ENCODE measurements around the gene FCER1G. TPM values are rescaled to one million over a fixed set of nuclear protein-coding genes. Genes with fewer than 3 reads are reported as not detected.
"Not testable (repeated sequence)": the region's sequence is repeated elsewhere in the genome, so short reads cannot be mapped to it uniquely, and the experiment has no call there.

FCER1G gene
- total RNA-seq, 2 donors from 2014 or later = 0.49 to 7.4 TPM

DNA sequence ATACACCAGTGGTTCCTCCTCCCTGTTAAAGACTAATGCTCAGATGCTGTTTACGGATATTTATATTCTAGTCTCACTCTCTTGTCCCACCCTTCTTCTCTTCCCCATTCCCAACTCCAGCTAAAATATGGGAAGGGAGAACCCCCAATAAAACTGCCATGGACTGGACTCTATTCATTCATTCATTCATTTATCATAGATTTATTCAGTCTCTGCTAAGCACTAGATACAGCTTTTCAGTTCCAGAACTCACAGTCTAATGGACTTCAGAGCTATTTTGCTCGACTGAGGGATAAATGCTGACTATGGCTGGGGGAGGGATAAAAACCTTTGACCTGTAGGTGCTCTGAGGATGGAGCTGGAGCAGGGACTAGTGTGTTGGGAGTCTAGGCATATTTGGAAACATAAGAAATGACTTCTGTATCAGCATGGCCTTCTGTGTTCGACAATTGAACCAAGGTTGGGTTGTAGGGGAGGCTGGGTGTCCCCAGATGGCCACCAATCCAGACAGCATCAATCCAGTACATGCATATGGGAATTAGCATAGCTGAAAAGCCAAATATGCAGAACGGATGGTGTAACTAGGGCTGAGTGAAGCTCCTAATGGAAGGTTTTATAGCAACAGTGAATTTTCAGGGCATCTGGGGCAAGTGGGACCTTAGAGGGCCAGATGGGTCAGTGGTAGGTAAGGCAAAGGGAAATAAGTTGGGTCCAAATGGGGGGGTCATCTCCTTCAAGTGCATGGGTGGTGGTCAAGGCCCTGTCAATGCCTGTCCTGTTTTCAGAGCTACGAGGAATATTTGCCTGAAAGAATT lies 4.2 kb downstream of the FCER1G start:
- peaks cover 4% of the 10 kb centered on the region in 2 donors for H3K36me3 Mint-ChIP-seq
- ATAC-seq (no peak), DNase-seq (ENCODE audit: low spot score in 2 of 2) (no peak)
- H3K9me3 Mint-ChIP-seq = no peaks in the 10 kb centered on the region
- peak overlapping the region in 1 of 2 donors; percentile 84 for H3K27ac Mint-ChIP-seq

DNA sequence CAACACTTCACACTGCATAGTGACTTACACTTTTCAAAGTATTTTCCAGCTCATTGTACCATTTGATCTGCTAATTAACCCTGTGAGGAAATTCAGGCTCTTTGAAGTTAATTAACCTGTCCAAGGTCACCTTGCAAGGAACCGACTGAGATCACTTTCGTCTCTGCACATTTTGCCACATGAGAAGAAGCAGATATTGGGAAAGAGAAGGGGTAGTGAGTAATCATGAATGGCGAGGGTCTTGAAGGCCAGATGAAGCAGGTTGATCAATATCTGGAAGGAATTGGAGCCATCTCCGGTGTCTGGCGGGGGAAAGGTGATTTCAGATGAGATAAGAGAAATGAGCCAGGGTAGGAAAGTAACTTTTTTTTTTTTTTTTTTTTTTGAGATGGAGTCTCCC lies 4.9 kb downstream of the FCER1G start:
- no peaks in the 10 kb centered on the region for H3K36me3 Mint-ChIP-seq
- no peak overlapping the region for H3K27ac Mint-ChIP-seq
- no peaks in the 10 kb centered on the region for H3K9me3 Mint-ChIP-seq
- DNase-seq (ENCODE audit: low spot score in 2 of 2) = no peak
- no peak for ATAC-seq

DNA sequence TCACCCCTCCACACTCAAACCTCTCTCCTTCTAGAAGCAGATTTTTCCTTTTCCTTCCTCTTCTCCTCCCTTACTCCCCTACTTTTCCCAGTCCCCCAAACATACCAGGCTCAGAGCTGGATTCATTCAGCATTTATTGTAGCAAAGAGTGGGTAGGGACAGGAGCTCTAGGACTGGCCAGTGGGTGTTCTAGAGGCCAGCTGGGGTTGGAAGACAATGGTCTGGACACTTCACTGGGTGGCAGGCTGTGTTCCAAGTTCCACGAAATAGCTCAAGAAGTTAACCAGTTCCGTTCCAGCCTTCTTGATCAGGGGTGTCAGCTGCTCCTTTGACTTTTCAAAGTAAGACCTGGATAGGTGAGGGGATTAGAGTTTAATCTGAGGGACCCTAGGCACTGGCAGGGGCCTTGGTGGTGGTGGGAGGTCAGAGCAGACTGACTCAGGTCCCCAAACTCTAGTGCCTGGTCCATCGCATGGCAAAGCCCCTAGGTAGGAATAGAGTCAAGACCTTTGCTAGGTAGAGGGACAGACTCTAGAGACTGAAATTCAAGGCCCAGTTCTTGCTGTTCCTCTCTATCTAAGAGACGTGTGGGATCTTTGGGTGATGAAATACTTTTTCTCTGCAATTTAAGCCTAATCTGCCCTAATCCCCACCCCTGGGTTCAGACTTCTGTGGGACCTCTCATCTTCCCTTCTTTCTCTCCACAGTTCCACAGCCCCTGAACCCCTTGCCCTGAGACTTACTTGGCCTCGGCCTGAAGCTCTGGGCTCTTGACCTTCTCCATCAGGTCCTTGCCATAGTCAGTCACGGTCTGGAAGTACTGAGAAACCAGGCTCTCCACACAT lies 7.3 kb downstream of the FCER1G start:
- Mint-ChIP-seq H3K9me3 (no peaks in the 10 kb centered on the region), H3K36me3 (peaks cover 5 to 6% of the 10 kb centered on the region in 2 donors), H3K27ac (peak overlapping the region in 1 of 2 donors; percentile 52)
- DNase-seq (ENCODE audit: low spot score in 2 of 2) = no peak
- no peak for ATAC-seq

DNA sequence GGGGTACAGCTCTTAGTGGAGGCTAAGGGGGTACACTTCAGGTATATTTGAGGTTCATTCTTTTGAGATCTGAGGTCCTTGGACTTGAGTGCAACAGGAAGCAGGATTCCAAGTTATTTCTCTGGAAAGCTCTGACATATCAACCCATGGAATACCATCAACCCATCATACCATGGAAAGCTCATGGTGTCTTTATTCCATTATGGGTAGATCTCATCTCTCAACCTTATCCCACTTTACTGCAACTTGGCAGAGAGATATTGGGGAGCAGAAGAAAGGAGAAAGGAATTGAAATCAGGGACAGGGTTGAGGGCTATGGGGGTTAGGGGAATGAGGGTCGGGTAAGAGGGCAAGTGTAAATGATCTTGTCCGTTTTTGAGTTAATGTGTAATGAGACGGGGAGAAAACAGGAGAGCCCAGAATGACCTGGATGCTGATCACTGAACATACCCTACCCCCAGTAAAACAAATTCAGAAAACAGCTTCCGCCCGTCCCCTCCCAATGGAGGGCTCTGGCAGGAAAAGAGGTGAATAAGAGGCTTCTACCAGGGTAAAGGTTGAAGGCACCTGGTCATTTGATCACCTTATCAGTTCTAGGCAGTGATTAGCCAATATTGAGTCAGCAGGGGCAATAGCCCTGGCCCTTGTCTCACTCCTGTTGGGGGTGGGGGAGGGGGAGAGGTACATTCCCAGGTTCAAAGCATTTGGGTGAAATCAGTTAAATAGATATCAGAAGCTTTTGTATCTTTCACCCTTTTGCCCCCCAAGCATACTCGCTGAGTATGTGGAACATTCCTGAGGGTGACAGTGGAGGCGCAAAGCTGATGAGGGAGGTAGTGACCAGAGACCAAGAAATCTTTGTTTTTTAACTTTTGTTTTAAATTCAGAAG lies 9.0 kb downstream of the FCER1G start:
- ATAC-seq = no peak
- peaks cover 10 to 20% of the 10 kb centered on the region in 2 donors for H3K36me3 Mint-ChIP-seq
- H3K27ac Mint-ChIP-seq = no peak overlapping the region
- H3K9me3 Mint-ChIP-seq = no peaks in the 10 kb centered on the region
- no peak for DNase-seq (ENCODE audit: low spot score in 2 of 2)

DNA sequence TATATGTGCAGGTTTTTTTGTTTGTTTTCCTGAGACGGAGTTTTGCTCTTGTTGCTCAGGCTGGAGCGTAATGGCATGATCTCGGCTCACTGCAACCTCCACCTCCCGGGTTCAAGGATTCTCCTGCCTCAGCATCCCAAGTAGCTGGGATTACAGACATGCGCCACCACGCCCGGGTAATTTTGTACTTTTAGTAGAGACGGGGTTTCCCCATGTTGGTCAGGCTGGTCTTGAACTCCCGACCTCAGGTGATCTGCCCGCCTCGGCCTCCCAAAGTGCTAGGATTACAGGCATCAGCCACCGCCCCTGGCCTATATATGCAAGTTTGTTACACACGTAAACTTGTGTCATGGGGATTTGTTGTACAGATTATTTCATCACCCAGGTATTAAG lies 9.6 kb downstream of the FCER1G start:
- H3K9me3 Mint-ChIP-seq; ATAC-seq; DNase-seq (ENCODE audit: low spot score in 2 of 2); H3K27ac Mint-ChIP-seq: not testable (repeated sequence)
- H3K36me3 Mint-ChIP-seq = peaks cover 10 to 20% of the 10 kb centered on the region in 2 donors

DNA sequence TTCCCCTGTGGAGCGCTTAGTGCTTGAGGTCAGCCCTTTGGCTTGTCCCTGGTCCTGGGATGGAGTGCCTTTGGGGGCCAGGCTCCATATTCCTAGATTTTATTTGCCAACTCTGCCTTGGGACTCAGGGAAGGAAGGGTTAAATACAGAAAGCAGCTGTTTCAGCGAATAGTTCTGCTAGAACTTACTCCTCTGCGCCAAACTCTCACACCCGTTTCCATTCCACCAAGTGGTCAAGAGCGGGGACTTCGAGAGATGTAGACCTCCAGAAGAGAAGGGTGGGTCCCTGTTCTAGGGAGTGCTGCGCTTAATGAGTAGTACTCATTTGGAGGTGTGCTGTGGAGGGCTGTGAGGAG lies 10.1 kb downstream of the FCER1G start:
- ATAC-seq = peak; percentile 8 to 14
- no peak for DNase-seq (ENCODE audit: low spot score in 2 of 2)
- Mint-ChIP-seq H3K9me3 (no peaks in the 10 kb centered on the region), H3K27ac (peak overlapping the region; percentile 69 to 83), H3K36me3 (peaks cover 10 to 20% of the 10 kb centered on the region in 2 donors)

DNA sequence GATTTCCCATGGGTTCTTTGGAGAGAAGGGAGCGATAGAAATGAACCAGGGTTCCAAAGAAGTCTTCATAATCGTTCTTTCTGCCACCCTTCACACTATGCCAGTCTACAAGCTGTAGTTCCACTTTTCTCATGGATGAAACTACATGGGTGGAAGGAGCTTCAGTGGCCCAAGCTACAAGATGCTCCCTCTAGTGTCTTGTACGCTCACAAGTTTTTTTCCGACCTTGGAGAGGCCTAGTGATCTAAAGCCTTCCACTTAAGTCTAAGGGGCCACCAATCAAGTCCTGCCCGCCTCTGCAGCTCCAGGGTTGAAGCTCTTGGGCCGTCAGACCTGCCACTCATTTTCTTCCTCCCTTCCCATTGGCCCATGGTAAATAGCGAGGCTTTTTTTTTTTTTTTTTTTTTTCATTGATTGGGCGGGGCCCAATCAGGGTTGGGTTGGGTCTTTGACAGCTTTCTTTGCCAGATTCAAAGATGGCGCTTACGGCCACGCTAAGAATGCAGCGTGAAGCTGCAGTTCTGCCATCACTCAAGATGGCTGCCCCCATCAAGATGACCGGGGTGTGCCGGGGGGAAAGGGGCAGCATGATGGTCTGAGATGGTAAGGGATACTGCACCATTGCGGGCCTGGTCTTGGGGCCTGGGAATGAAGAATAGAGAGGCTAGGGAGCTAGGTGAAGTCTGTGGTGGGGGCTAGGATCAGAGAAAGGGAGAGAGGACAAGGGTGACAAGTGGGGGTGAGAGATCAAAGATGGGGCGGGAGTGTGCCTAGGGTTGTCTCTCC lies 10.6 kb downstream of the FCER1G start, which contains the start of gene TOMM40L:
TOMM40L (plus strand) TSS at position 527 of the 786 bp plus-strand sequence. CDS start 430 bp downstream, outside the sequence.
- ATAC-seq = peak; percentile 97
- Mint-ChIP-seq H3K36me3 (peaks cover 10 to 20% of the 10 kb centered on the region in 2 donors), H3K27ac (peak within 1 kb of the TSS; percentile 83 to 99), H3K9me3 (no peaks in the 10 kb centered on the region)
- DNase-seq (ENCODE audit: low spot score in 2 of 2) = peak; percentile 86 to 89

DNA sequence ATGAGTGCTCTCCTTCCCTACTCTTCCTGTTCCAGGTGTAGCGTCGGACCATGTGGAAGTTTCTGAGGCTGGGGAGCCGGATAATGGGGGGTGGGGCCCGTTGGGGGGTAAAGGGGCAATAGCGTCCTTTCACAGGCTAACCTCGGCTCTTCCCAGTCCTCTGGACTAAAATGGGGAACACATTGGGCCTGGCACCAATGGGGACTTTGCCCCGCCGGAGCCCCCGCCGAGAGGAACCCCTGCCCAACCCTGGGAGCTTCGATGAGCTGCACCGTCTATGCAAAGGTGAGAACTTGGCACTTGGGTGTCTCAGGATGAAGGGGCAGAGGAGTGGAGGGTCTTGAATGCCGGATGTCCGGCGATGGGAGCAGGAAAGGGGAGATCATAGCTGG lies 11.2 kb downstream of the FCER1G start:
- Mint-ChIP-seq H3K27ac (peak overlapping the region; percentile 83 to 99), H3K9me3 (no peaks in the 10 kb centered on the region), H3K36me3 (peaks cover 10 to 20% of the 10 kb centered on the region in 2 donors)
- DNase-seq (ENCODE audit: low spot score in 2 of 2) (no peak), ATAC-seq (no peak)

DNA sequence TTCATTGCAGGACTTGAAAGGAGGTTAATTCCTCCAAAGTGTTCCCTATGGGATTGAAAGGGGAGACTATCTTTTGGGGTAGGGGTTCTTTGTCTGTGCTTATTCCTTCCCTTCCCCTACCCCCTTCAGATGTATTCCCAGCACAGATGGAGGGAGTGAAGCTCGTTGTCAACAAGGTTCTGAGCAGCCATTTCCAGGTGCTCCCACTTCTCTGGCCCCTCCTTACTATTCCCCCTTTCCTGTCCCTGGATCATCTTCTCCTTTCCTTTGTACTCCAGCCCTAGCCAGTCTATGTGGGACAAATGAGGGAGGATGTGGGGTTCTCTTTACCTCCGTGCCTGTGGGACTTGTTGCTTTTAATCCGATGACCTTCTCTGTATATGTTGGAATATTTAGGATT lies 11.7 kb downstream of the FCER1G start:
- ATAC-seq = no peak
- Mint-ChIP-seq H3K36me3 (peaks cover 10 to 20% of the 10 kb centered on the region in 2 donors), H3K9me3 (no peaks in the 10 kb centered on the region), H3K27ac (peak overlapping the region; percentile 80 to 99)
- DNase-seq (ENCODE audit: low spot score in 2 of 2) = no peak

DNA sequence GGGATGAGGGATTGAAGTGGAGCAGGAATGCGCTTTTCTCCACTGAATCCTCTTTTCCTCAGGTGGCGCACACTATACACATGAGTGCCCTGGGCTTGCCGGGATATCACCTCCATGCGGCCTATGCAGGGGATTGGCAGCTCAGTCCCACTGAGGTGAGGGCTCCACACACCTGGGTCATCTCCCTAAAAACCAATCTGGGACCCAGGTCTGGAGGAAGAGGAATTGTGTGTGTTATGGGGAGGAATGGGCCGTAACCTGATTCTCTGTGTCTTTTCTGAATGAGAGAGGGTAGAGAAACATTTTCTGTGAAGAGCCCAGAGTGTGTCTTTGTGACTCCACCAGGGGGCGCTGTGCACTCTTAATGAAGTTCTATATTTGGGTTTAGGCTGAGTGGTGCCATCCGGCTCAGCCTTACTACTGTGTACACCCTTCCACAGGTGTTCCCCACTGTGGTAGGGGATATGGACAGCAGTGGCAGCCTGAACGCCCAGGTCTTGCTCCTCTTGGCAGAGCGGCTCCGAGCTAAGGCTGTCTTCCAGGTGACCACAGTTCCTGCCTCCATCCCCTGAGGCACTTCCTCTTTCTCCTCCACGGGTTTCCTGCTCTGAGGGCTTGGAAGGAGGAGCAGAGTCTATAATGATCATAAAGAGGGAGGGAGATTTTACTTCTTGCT lies 12.2 kb downstream of the FCER1G start:
- Mint-ChIP-seq H3K27ac (peak overlapping the region; percentile 80 to 99), H3K36me3 (peaks cover 10 to 20% of the 10 kb centered on the region in 2 donors), H3K9me3 (no peaks in the 10 kb centered on the region)
- ATAC-seq = peak; percentile 51 to 56
- DNase-seq (ENCODE audit: low spot score in 2 of 2) = peak; percentile 81 to 94

DNA sequence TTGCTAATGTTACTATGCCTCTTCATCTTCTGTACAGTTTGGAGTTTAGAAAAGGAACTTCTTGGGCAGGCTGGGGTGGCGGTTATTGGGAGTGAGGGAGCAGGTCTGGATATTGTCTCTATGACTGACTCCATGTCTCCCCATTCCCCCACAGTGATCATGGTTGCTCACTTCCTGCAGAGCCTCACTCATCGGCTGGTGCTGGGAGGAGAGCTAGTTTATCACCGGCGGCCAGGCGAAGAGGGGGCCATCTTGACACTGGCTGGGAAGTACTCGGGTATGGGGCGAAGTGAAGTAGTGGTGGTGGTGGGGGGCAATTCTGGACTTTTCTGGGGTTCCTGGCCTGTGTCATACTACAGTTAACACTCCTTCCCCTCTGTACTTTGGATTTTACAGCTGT lies 12.9 kb downstream of the FCER1G start:
- ATAC-seq = no peak
- DNase-seq (ENCODE audit: low spot score in 2 of 2) = no peak
- no peaks in the 10 kb centered on the region for H3K9me3 Mint-ChIP-seq

DNA sequence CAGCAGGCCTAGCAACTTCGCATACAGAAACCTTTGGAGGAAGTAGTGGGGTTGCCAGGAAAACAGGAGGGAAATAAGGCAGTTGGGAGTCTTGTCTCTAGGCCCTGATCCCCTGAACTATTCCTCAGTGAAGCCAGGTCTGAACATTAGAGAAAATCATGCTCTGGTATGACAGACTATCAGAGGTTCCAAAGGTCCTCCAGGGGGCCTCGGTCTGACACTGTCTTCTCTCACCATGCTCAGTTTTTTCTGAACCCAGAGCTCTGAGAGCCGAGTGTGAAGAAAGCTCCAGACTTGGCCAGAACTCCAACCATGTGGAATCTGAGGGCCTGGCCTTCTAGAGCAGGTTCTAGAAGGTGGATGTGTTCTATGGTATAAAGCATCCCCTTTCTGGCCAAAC lies 14.8 kb downstream of the FCER1G start:
- Mint-ChIP-seq H3K9me3 (no peaks in the 10 kb centered on the region), H3K27ac (no peak overlapping the region), H3K36me3 (peaks cover 10 to 20% of the 10 kb centered on the region in 2 donors)
- ATAC-seq = no peak
- DNase-seq (ENCODE audit: low spot score in 2 of 2) = no peak

More for the DNA sequence above, 12.9 kb downstream of the FCER1G start:
- H3K27ac Mint-ChIP-seq = peak overlapping the region; percentile 80 to 99
- H3K36me3 Mint-ChIP-seq = peaks cover 10 to 20% of the 10 kb centered on the region in 2 donors

DNA sequence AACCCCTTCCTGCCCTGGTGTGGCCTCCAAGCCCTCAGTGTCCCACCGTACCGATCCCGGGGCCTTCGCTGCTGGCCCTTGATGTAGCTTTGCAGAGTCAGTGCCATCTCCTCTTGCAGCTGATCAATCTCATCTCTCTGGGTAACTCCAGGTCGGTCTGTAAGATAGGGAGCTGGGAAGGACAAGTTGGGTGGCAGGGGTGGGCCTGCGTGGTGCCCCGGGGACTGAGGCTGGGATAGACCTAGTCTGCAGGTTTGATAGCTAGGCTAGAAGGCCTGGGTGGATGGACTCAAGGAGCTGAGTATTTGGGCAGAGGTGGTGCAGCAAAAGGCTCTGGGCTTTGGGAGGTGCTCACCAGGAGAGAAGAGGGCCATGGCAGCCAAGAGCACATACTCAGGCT lies 15.7 kb downstream of the FCER1G start:
- no peak for DNase-seq (ENCODE audit: low spot score in 2 of 2)
- H3K9me3 Mint-ChIP-seq = no peaks in the 10 kb centered on the region
- peaks cover 10 to 19% of the 10 kb centered on the region in 2 donors for H3K36me3 Mint-ChIP-seq
- no peak for ATAC-seq
- peak overlapping the region; percentile 8 to 47 for H3K27ac Mint-ChIP-seq

DNA sequence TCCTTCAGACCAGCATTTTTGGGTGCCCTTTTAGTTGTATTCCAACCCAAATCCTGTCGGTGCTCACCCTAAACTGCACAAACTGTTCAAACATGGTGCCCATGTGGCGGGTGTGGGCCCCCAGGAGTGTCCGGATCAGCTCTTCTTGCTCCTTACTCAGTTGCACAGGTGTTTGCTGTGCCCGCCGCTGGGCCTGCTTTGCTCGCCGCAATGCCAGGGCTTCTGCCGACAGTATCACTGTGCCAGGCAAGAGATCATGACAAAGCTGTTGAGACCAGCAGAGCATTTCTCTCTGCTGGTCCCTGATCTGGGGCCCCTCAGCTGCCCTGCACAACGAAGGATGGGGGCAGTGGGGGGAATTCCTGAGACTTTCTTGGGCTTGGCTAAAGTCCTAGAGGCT lies 18.0 kb downstream of the FCER1G start:
- DNase-seq (ENCODE audit: low spot score in 2 of 2) = no peak
- H3K36me3 Mint-ChIP-seq = peaks cover 5 to 7% of the 10 kb centered on the region in 2 donors
- H3K9me3 Mint-ChIP-seq = no peaks in the 10 kb centered on the region
- H3K27ac Mint-ChIP-seq = peak overlapping the region in 1 of 2 donors; percentile 55
- ATAC-seq = no peak
